ENCODE data around the gene SCN5A.

SCN5A gene

GRCh38 chr3:38602576-38603250 lies 46.8 kb downstream of the SCN5A start:
- no peaks in the 10 kb centered on the region for H3K36me3 ChIP-seq (ENCODE audit: control insufficient read depth, insufficient read depth, low read length)
- H3K27ac ChIP-seq (ENCODE audit: low read depth, low read length): no peak overlapping the region
- 0 out of 2 replicates have a peak, but pooled peaks cover 2% of the 10 kb centered on the region for H3K4me1 ChIP-seq (ENCODE audit: control insufficient read depth, insufficient read depth, low read length)
- no peak overlapping the region for H3K4me3 ChIP-seq (ENCODE audit: low read depth, low read length)
- no peaks in the 10 kb centered on the region for H3K27me3 ChIP-seq (ENCODE audit: control insufficient read depth, insufficient read depth, low read length)
- no peak overlapping the region for H3K9ac ChIP-seq (ENCODE audit: low read depth, low read length)
- no peaks in the 10 kb centered on the region for H3K9me3 ChIP-seq (ENCODE audit: control insufficient read depth, insufficient read depth, low read length)

- Histone ChIP-seq H3K36me3 (ENCODE audit: control insufficient read depth, insufficient read depth, low read length) (no peaks in the 10 kb centered on the region), H3K4me1 (ENCODE audit: control insufficient read depth, insufficient read depth, low read length) (0 out of 2 replicates have a peak, but pooled peaks cover 2% of the 10 kb centered on the region), H3K27ac (ENCODE audit: low read depth, low read length) (no peak overlapping the region), H3K9ac (ENCODE audit: low read depth, low read length) (no peak overlapping the region), H3K27me3 (ENCODE audit: control insufficient read depth, insufficient read depth, low read length) (no peaks in the 10 kb centered on the region), H3K4me3 (ENCODE audit: low read depth, low read length) (no peak overlapping the region), H3K9me3 (ENCODE audit: control insufficient read depth, insufficient read depth, low read length) (no peaks in the 10 kb centered on the region)
Measured at GRCh38 chr3:38601956-38602550, 47.4 kb downstream of the SCN5A start.

- H3K4me3 ChIP-seq (ENCODE audit: low read depth, low read length): no peak overlapping the region
- no peak overlapping the region for H3K9ac ChIP-seq (ENCODE audit: low read depth, low read length)
- no peaks in the 10 kb centered on the region for H3K9me3 ChIP-seq (ENCODE audit: control insufficient read depth, insufficient read depth, low read length)
- 0 out of 2 replicates have a peak, but pooled peaks cover 2% of the 10 kb centered on the region for H3K4me1 ChIP-seq (ENCODE audit: control insufficient read depth, insufficient read depth, low read length)
- H3K27me3 ChIP-seq (ENCODE audit: control insufficient read depth, insufficient read depth, low read length): no peaks in the 10 kb centered on the region
- H3K27ac ChIP-seq (ENCODE audit: low read depth, low read length): no peak overlapping the region
- H3K36me3 ChIP-seq (ENCODE audit: control insufficient read depth, insufficient read depth, low read length): no peaks in the 10 kb centered on the region
Measured at GRCh38 chr3:38600551-38600950, 48.9 kb downstream of the SCN5A start.

GRCh38 chr3:38599886-38600285 lies 49.6 kb downstream of the SCN5A start:
- Histone ChIP-seq H3K36me3 (ENCODE audit: control insufficient read depth, insufficient read depth, low read length) (no peaks in the 10 kb centered on the region), H3K4me1 (ENCODE audit: control insufficient read depth, insufficient read depth, low read length) (0 out of 2 replicates have a peak, but pooled peaks cover 2% of the 10 kb centered on the region), H3K9me3 (ENCODE audit: control insufficient read depth, insufficient read depth, low read length) (no peaks in the 10 kb centered on the region), H3K27me3 (ENCODE audit: control insufficient read depth, insufficient read depth, low read length) (no peaks in the 10 kb centered on the region), H3K27ac (ENCODE audit: low read depth, low read length) (no peak overlapping the region), H3K4me3 (ENCODE audit: low read depth, low read length) (no peak overlapping the region), H3K9ac (ENCODE audit: low read depth, low read length) (no peak overlapping the region)

- Histone ChIP-seq H3K4me3 (ENCODE audit: low read depth, low read length) (no peak overlapping the region), H3K9ac (ENCODE audit: low read depth, low read length) (no peak overlapping the region), H3K4me1 (ENCODE audit: control insufficient read depth, insufficient read depth, low read length) (0 out of 2 replicates have a peak, but pooled peaks cover 2% of the 10 kb centered on the region), H3K36me3 (ENCODE audit: control insufficient read depth, insufficient read depth, low read length) (no peaks in the 10 kb centered on the region), H3K27me3 (ENCODE audit: control insufficient read depth, insufficient read depth, low read length) (no peaks in the 10 kb centered on the region), H3K9me3 (ENCODE audit: control insufficient read depth, insufficient read depth, low read length) (no peaks in the 10 kb centered on the region), H3K27ac (ENCODE audit: low read depth, low read length) (no peak overlapping the region)
Measured at GRCh38 chr3:38598791-38599190, 50.7 kb downstream of the SCN5A start.

- no peak overlapping the region for H3K27ac ChIP-seq (ENCODE audit: low read depth, low read length)
- no peaks in the 10 kb centered on the region for H3K36me3 ChIP-seq (ENCODE audit: control insufficient read depth, insufficient read depth, low read length)
- H3K9me3 ChIP-seq (ENCODE audit: control insufficient read depth, insufficient read depth, low read length): no peaks in the 10 kb centered on the region
- no peak overlapping the region for H3K4me3 ChIP-seq (ENCODE audit: low read depth, low read length)
- H3K9ac ChIP-seq (ENCODE audit: low read depth, low read length): no peak overlapping the region
- 0 out of 2 replicates have a peak, but pooled peaks cover 2% of the 10 kb centered on the region for H3K4me1 ChIP-seq (ENCODE audit: control insufficient read depth, insufficient read depth, low read length)
- no peaks in the 10 kb centered on the region for H3K27me3 ChIP-seq (ENCODE audit: control insufficient read depth, insufficient read depth, low read length)
Measured at GRCh38 chr3:38597502-38598060, 51.9 kb downstream of the SCN5A start.

- Histone ChIP-seq H3K27me3 (ENCODE audit: control insufficient read depth, insufficient read depth, low read length) (no peaks in the 10 kb centered on the region), H3K4me3 (ENCODE audit: low read depth, low read length) (no peak overlapping the region)
Measured at GRCh38 chr3:38595393-38595792, 54.1 kb downstream of the SCN5A start.

GRCh38 chr3:38590521-38590920 lies 59.0 kb downstream of the SCN5A start:
- H3K9ac ChIP-seq (ENCODE audit: low read depth, low read length): no peak overlapping the region
- H3K27ac ChIP-seq (ENCODE audit: low read depth, low read length): no peak overlapping the region
- no peaks in the 10 kb centered on the region for H3K9me3 ChIP-seq (ENCODE audit: control insufficient read depth, insufficient read depth, low read length)
- no peak overlapping the region for H3K4me3 ChIP-seq (ENCODE audit: low read depth, low read length)
- H3K27me3 ChIP-seq (ENCODE audit: control insufficient read depth, insufficient read depth, low read length): no peaks in the 10 kb centered on the region
- no peaks in the 10 kb centered on the region for H3K36me3 ChIP-seq (ENCODE audit: control insufficient read depth, insufficient read depth, low read length)
- no peaks in the 10 kb centered on the region for H3K4me1 ChIP-seq (ENCODE audit: control insufficient read depth, insufficient read depth, low read length)

More at GRCh38 chr3:38595393-38595792, 54.1 kb downstream of the SCN5A start:
- Histone ChIP-seq H3K36me3 (ENCODE audit: control insufficient read depth, insufficient read depth, low read length) (no peaks in the 10 kb centered on the region), H3K27ac (ENCODE audit: low read depth, low read length) (no peak overlapping the region), H3K4me1 (ENCODE audit: control insufficient read depth, insufficient read depth, low read length) (no peaks in the 10 kb centered on the region), H3K9ac (ENCODE audit: low read depth, low read length) (no peak overlapping the region), H3K9me3 (ENCODE audit: control insufficient read depth, insufficient read depth, low read length) (no peaks in the 10 kb centered on the region)

GRCh38 chr3:38588995-38589937 lies 60.2 kb downstream of the SCN5A start:
- H3K27me3 ChIP-seq (ENCODE audit: control insufficient read depth, insufficient read depth, low read length): no peaks in the 10 kb centered on the region

GRCh38 chr3:38588371-38588971 lies 61.0 kb downstream of the SCN5A start:
- no peak overlapping the region for H3K4me3 ChIP-seq (ENCODE audit: low read depth, low read length)
- no peak overlapping the region for H3K9ac ChIP-seq (ENCODE audit: low read depth, low read length)
- no peaks in the 10 kb centered on the region for H3K27me3 ChIP-seq (ENCODE audit: control insufficient read depth, insufficient read depth, low read length)
- H3K4me1 ChIP-seq (ENCODE audit: control insufficient read depth, insufficient read depth, low read length): no peaks in the 10 kb centered on the region
- no peaks in the 10 kb centered on the region for H3K9me3 ChIP-seq (ENCODE audit: control insufficient read depth, insufficient read depth, low read length)
- H3K36me3 ChIP-seq (ENCODE audit: control insufficient read depth, insufficient read depth, low read length): no peaks in the 10 kb centered on the region
- H3K27ac ChIP-seq (ENCODE audit: low read depth, low read length): no peak overlapping the region

More at GRCh38 chr3:38588995-38589937, 60.2 kb downstream of the SCN5A start:
- Histone ChIP-seq H3K4me1 (ENCODE audit: control insufficient read depth, insufficient read depth, low read length) (no peaks in the 10 kb centered on the region), H3K4me3 (ENCODE audit: low read depth, low read length) (no peak overlapping the region), H3K36me3 (ENCODE audit: control insufficient read depth, insufficient read depth, low read length) (no peaks in the 10 kb centered on the region), H3K27ac (ENCODE audit: low read depth, low read length) (no peak overlapping the region), H3K9ac (ENCODE audit: low read depth, low read length) (no peak overlapping the region), H3K9me3 (ENCODE audit: control insufficient read depth, insufficient read depth, low read length) (no peaks in the 10 kb centered on the region)

Measured in HUES48 (cell line).